LHCN-M2 (cell line): ENCODE results near the gene TPST1. TPM values are rescaled to one million over a fixed set of nuclear protein-coding genes. Genes with fewer than 3 reads are reported as not detected.
"Not testable (repeated sequence)": the region's sequence is repeated elsewhere in the genome, so short reads cannot be mapped to it uniquely, and the experiment has no call there.

Source experiments
- DNase-seq: peaks from one replicate; pipeline ENCODE4 v3.0.0-alpha.2; 2012; ENCODE audit warnings: low read depth
- total RNA-seq: library from RNA; depleted of rRNA; stranded (reverse); fragments of >200 nt; gene quantifications from 2 replicates; pipeline ENCODE4 v1.2.3, GENCODE V29; 2014

The TPST1 gene
- total RNA-seq, 1 experiment from 2014 or later = 53.6 TPM

- DNase-seq = no peak
Measured at GRCh38 chr7:66187905-66188304, 17.2 kb upstream of the TPST1 start.

GRCh38 chr7:66188645-66189044 lies 16.5 kb upstream of the TPST1 start:
- no peak for DNase-seq

- no peak for DNase-seq
Measured at GRCh38 chr7:66189695-66190503, 15.2 kb upstream of the TPST1 start.

GRCh38 chr7:66190504-66190857 lies 14.7 kb upstream of the TPST1 start:
- DNase-seq = no peak

GRCh38 chr7:66193146-66193725 lies 11.9 kb upstream of the TPST1 start:
- no peak for DNase-seq

- DNase-seq = no peak
Measured at GRCh38 chr7:66198469-66198868, 6.7 kb upstream of the TPST1 start.

GRCh38 chr7:66198956-66199355 lies 6.2 kb upstream of the TPST1 start:
- DNase-seq = no peak

GRCh38 chr7:66202441-66202840 lies 2.7 kb upstream of the TPST1 start:
- no peak for DNase-seq

GRCh38 chr7:66205741-66206090 lies 582 bp downstream of the TPST1 start:
- peak; percentile 10 for DNase-seq

- DNase-seq = peak; percentile 13
Measured at GRCh38 chr7:66206119-66206933, 1.2 kb downstream of the TPST1 start.

GRCh38 chr7:66206934-66207240 lies 1.8 kb downstream of the TPST1 start:
- no peak for DNase-seq

GRCh38 chr7:66207540-66207939 lies 2.4 kb downstream of the TPST1 start:
- DNase-seq = no peak

- peak; percentile 87 for DNase-seq
Measured at GRCh38 chr7:66211429-66211828, 6.3 kb downstream of the TPST1 start.

GRCh38 chr7:66213637-66214036 lies 8.5 kb downstream of the TPST1 start:
- peak; percentile 75 for DNase-seq

- DNase-seq = no peak
Measured at GRCh38 chr7:66216687-66217086, 11.6 kb downstream of the TPST1 start.

- DNase-seq = no peak
Measured at GRCh38 chr7:66219805-66220204, 14.7 kb downstream of the TPST1 start.

GRCh38 chr7:66221442-66221841 lies 16.3 kb downstream of the TPST1 start:
- no peak for DNase-seq

GRCh38 chr7:66227808-66228207 lies 22.7 kb downstream of the TPST1 start:
- no peak for DNase-seq

- not testable (repeated sequence) for DNase-seq
Measured at GRCh38 chr7:66231326-66232216, 26.4 kb downstream of the TPST1 start.

- DNase-seq = no peak
Measured at GRCh38 chr7:66233638-66234037, 28.5 kb downstream of the TPST1 start.

- DNase-seq = no peak
Measured at GRCh38 chr7:66236713-66237303, 31.7 kb downstream of the TPST1 start.
